DMS114 treated with DMSO at 0.1 percent for 48 hours (cell line): ENCODE results near the gene IARS1.

Source experiments
- DNase-seq: peaks from one replicate; lab custom pipeline; 2025; ENCODE audit not compliant: unreplicated experiment; lab: John Stamatoyannopoulos, UW

The IARS1 gene

DNA sequence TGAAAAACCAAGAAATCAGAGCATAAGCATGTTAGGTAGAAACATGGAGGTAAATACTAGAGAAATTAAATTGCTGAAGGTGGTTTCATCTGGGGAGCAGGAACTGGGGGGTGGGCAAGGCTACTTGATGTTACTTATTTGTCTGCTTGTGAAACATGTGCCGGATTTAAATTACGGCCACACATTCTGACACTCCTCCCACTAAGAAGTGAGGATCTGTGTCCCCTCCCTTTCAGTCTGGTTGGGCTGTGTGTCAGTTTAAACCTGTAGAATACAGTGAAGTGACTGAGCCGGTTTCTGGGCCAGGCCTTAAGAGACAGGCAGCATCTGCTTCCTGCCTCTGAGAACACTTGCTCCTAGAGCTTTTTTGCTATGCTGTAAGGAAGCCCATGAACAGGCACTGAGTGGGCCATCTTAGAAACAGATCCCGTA lies 2.3 kb upstream of the IARS1 start:
- DNase-seq = no peak

DNA sequence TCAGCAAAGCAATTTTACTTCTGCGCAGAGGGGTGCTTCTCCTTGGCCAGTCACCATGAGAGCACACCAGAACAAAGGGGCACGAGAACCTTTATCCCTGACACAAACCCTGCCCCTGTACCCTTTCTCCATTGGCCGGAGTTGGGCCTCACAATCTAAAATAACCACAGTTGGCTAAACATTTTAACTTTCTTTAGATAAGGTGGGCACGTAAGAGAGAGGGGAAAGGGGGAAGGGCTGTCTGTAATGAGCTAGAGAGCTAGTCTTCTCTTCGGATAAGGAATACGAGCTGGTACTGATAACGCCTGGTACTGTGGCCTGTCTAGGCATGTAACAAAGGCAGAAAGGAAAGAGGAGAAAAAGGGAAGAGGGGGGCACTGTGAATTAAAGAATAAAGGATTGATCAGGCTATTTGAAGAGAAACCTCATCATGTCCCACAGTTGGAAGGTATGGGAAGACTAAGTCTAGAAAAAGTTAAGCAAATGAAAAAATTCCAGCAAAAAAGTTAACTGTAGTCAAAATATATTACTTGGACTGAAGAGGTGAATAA lies 1.8 kb upstream of the IARS1 start:
- DNase-seq = no peak

DNA sequence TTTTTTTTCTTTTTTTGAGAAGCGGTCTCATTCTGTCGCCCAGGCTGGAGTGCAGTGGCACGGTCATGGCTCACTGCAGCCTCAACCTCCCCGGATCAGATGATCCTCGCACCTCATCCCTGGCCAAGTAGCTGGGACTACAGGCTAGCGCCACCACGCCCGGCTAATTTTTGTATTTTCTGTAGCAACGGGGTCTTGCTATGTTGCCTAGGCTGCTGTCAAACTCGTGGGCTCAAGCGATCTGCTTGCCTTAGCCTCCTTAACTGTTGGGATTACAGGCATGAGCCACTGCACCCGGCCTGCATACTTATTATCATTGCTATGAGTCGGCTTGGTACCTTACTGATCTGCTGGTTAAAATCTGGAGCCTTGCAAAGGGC lies 790 bp upstream of the IARS1 start:
- DNase-seq = no peak

DNA sequence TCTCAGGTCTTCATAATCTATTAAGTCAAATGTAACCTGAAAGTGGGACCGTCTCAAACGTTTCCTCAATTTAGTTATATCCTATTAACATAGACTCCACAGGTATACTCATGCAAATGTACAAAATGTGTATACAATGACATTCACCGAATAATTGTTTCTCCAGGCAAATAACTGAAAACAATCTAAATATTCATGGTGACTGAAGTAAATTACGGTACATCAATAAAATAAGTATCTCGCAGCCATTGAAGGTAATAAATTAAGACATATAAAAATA lies 482 bp downstream of the IARS1 start:
- DNase-seq = no peak

DNA sequence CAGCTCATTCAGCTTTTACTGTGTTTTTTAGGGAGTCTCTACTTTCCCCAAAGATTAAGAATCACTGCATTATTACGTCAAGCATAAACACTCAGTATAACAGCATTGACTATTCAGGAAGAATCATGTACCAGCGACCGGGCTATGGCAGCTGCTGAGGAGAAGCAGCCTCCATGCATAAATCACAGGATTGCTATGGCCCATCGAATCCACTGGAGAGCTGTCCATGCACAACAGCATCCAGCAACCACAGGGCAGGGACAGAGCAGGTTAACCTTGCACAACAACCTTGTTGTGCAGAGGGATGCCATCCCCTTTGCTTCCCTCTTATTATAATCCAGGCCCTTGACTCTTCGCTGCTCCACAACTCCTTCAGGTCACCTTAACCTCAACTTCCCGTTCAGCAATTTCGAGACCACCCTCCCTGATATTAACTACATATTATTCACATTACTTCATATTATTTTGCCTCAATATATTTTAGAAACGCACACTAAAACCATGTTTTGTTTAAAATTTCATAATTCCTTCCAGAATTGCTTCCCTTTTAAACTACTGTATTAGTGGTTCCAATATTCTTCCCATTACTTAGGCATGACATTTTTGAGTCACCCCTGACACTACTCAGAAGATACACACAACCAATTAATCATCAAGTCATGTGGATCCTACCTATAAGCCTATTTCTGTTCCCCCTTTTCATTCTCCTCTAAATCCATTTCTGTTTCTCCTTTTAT lies 991 bp downstream of the IARS1 start:
- no peak for DNase-seq

DNA sequence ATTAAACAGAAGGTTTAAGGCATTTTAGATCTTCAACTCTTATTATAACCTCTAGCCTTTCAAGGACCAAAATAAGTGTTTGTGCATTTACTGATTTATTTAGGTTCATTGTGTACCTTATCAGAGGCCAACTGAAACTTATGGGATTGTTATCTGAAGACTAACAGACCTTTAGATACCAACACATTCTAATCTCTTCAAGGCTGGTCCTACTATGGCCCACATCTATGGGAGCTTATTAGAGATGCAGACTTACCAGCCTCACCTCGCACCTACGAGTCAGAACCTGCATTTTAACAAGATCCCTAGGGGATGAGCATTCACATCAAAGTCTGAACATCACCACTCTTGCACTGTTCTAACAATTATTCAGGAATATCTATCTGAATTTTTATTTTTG lies 1.9 kb downstream of the IARS1 start:
- no peak for DNase-seq

DNA sequence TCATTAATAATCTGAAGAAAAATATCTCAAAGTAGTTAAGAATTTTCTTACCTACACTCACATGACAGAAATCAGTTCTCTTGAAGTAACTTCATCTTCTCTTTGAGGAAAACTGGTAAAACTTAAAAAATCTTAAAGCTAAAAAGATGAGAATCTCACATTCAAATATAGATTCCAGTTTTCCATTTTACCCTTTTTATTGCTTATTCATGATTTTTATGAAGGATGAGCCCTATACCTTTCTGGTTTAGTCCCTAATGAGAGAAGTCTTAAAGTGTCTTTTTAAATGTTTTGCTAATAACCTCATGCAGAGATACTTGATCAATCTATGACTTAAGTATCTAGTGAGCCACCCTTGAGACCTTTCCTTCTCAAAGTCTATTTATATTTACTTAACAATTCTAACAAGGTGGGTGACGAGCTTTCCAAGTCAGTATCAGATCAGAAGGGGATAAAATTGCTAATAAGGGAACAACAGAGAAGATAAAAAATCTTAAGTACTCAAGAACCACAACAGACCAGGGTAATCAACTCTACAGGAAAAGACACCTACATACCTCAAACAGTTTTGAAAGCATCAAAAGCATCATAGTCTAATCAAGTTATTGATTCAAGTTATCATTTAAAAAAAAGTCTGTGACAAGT lies 2.6 kb downstream of the IARS1 start:
- no peak for DNase-seq

DNA sequence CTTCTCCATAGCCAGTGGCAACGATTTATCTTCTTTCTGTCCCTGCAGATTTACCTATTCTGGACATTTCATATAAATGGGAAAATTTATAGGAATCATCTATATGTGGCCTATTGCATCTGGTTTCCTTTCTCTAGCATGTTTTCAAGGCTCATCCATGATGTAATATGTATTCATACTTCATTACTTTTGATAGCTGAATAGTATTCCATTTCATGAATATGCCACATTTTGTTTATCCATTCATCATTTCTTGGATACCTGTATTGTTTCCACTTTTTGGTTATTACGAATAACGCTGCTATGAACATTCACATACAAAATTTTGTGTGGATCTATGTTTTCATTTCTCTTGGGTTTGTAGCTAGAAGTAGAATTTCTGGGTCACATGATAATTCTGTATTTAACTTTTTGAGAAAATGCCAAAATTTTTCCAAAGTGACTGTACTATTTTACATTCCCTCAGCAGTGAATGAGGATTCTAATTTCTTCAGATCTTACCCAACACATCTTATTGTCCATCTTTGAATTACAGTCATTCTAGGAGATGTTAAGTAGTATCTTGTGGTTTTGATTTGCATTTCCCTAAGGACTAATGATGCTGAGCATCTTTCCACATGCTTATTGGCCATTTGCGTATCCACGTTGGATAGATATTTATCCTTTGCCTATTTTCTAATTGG lies 3.6 kb downstream of the IARS1 start:
- no peak for DNase-seq

DNA sequence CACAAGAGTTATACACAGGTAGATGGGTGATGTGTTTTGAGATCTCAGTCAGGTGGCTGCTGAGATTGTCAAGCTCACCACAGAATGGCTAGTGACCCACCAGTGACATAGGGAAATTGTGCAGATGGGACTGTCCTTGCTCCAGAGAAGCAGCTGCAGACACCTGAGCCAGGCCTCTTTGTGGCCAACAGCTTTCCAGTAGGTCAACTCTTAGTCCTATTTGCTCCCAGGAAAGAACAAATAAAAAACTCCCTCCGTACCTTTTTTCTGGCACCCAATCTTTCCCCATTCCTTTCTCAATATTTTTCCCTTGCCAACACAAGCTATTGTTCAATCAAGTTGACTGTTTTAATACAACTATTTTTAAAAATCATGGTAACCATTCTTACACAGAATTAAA lies 14.2 kb downstream of the IARS1 start:
- DNase-seq = no peak

DNA sequence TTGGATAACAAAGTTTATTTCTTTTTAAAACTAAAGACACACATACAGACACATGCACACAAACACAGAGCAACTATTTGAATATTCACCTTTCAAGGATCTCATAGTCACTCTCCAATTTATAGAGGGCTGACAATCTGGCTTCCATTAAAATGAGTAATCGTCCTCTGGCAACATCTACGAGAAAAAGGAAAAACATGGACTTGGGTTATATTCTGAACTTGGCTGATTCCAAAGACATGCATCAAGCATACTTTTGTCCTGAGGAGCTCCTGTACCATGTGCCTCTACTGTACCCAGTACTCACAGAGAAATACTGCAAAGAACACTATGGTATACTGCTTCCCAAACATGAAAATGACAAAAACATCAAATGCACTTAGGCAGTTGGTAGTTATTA lies 15.4 kb downstream of the IARS1 start:
- DNase-seq = no peak

DNA sequence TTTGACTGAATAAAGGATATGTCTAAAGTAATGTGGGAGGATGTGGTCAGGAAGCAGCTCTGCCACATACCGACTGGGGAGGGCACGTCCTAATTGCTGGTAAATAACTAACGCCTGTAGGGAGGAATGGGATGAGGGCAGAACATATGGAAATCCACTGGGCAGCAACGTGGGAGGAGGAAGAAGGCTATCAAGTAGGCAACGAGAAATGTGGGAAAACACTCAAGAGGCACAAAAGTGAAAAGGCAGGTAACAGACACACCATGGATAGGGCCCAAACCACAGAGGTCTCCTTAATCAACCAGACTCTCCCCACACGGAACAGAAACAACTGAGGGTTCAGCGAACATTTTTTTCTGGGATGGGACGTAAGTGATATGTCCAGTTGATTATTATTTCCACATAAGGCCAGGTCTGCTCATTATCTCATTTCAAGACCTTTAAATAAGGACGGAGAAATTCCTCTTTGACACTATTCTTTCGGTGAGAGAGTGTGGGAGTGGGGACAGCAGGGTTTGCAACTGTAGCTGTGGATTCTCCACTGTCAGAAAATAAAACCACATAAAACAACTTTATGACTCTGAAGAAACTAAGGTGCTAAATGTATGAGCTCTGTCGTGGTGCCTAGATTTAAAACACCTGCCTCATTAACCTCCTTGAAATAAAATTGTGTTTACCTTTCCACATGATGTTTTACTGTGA lies 17.0 kb downstream of the IARS1 start:
- DNase-seq = no peak

DNA sequence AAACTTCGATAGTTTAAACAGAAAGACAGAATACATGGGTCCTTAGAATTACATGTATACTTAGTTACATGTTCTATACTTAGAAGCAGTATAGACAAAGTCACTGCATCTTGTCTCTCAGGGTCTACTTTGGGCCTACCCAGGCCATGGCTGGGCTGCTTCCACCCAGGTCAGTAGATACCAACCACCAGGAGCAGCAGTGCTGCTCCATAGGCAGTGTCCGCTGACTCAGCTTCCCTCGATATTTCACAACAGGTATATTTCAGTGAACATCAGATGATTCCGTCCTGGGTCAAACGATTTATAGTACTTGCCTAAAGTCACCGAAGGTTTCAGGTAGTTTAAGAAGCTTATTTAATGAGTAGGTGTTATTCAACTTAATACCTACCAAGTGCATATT lies 18.0 kb downstream of the IARS1 start:
- no peak for DNase-seq

DNA sequence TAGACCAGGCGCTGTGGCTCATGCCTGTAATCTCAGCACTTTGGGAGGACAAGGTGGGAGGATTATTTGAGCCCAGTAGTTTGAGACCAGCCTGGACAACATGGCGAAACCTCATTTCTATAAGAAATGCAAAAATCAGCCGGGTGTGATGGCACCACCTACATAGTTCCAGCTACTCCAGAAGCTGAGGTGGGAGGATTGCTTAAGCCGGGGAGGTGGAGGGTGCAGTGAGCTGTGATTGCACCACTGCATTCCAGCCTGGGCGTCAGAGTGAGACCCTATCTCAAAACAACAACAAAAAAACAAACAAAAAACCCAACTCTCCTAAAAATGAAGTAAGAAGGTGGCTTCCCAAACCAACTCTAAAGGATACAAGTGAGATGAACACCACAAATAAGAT lies 23.0 kb downstream of the IARS1 start:
- no peak for DNase-seq

DNA sequence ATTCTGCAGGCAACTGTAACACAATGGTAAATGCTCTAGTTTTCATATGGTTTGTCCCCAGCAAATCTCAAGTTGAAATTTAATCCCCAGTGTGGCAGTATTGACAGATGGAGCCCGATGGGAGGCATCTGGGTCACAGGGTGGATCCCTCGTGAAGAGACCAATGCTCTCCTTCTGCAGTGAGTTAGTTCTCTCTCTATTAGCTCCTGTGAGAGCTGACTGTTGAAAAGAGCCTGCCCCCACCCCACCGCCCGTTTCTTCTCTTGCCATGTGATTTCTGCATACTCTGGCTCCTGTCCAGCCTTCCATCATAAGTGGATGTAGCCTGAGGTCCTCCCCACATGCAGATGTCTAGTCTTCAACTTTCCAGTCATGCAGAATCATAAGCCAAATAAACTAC lies 27.0 kb downstream of the IARS1 start:
- no peak for DNase-seq

DNA sequence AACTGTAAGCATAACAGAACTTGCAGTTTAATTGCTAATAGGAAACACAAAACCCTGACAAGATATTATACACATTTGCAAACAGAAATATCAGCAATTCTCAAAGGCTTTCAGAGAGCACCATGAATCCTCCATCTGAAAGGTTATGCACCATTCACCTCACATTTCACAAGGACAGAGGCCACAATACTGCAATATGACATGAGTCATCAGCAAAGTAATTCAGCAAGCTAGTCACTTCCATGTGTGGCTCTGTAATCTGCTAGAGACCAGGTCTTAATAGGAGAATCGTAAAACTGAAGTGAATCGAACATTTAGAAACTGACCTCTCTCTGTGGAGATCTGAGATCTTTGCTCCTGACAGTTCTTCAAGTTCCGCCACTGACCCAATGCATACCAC lies 28.3 kb downstream of the IARS1 start:
- no peak for DNase-seq

DNA sequence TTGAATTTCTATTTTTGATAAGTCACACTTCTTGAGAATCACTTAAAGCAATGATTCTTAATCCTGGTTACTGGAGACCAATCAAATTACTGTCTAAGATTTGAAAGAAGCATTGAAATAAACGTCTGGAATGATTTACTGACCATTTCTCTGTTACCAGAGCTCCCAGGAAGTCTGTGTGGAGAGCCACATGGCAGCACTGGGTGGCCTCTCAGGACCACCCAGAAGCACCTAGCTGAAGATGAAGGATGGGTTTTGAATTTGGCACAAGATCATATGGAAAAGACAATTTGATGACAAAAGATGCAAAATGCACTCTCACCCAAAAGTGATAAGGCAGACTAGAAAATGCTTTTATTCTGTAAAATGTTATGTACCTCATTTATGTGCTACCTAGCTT lies 30.4 kb downstream of the IARS1 start:
- no peak for DNase-seq

DNA sequence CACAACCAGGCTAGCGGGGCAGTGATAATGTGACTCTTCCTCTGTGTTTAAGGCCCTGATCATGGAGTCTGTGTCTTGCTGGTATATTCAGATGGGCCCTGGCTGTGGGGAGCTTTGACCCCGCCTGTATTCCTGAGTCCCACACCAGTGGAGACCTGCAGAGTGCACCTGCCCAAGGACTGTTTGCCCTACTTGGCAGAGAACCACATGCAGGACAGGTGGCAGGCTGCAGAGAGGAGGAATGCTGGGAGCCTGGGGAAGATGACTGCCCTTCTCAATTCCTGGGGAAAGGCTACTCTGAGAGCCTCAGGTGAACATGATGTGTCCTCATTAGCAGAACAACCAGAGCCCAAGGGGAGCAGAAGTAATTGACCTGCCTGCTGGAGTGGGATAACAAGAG lies 36.2 kb downstream of the IARS1 start:
- DNase-seq = no peak

DNA sequence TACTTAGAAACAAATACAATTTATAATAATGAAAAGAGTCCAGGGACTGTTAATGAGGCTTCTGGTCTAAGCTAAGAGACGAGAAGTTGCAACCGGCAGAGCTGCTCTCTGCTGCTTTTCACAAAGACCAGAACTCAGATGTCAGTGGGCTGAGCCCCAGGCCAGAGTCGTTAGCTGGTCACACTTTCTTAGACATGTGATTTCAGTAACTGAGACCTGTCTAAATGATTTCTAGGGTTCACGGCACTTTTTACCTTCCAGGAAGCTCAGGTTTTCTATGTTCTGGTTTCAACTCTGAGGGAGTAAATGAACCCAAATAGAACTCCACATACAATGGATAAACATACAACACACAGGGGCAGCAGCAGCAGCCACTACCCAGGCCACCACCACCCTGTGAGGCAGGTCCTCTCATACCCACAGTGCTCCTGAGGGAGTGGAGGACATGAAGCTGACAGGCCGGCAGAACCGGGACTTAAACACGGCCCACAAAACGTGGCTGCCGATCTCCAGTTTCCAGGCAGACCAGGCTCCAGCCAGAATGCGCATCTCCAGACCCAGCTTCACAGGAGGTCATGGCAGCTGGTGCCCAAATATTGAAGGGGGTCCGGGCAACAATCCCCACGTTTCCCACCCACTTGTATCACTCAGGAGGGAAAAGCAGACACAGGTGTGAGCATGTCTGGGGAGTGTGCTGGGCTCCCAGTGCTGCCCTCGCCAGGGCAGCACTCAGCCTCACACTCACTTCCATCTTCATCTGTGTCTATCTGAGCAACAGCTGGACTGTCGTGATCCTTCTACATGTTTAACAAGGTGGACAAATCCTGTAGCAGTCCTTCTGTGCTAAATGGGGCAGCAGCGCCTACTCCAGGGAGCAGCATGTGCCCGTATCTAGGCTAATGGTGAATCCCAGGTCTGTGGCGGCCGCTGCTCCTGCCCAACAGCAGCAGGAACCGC lies 38.8 kb downstream of the IARS1 start:
- DNase-seq = no peak

DNA sequence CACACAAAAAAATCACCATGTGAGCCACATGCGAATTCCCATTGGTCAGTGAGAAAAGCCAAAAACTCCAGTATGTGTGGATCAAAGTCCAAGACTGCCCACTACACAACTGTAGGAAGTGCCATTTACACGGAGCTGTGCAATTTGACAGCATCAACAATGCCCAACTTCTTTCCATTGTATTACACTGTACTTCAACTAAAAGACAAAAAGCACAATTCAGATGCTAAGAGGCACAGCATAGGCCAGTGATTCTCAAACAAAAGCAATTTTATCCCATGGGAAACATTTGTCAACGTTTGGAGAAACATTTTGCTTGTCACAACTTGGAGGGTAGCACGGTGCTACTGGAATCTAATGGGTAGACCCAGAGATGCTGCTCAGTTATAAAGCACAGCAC lies 39.8 kb downstream of the IARS1 start:
- DNase-seq = no peak

DNA sequence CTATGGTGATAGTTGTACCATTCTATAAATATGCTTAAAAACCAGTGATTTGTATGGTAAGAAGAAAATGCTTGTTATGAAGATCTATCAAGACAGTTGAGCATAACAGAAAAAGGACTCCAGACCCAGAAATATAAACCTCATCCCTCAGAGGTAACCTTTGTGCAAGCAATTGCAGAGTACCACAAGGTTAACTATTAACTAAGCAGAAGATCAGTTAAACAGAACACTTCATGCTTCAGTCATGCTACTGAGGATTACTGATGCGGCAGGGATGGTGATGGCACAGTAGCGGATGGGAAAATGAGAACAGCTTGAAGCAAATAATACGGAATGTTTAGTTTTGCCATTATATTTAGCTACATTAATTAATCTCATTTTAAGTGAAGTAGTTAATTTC lies 45.5 kb downstream of the IARS1 start:
- no peak for DNase-seq

DNA sequence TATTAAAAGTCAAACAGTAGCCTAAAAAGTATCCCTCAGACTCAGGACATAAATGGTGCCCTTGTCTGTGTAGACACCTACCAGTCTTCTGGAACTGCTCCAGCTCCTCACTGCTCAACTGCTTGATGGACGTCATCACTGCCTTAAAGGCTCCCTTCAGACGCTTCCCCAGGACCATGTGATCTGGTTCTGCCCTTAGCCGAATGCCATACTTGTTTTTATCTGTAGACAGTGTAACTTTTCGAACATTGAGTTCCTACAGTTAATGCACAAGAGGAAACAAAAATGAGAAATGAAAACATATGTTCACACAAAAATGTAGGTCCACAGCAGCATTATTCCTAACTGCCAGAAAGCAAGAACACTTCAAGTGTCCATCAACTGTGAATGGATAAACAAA lies 46.2 kb downstream of the IARS1 start:
- DNase-seq = no peak
